HG03571 (cell line): ENCODE results near the gene BCL11B.
A peak's percentile ranks its signal among the peaks of the same experiment; 100 is the strongest.

Experiments used
- ATAC-seq: cut with Tn5 transposase; IDR thresholded peaks from one replicate; pipeline ENCODE4 v1.9.1; 2021; ENCODE audit not compliant: unreplicated experiment

The BCL11B gene

GRCh38 chr14:99271951-99272631 lies at the start of gene BCL11B:
Gene BCL11B (minus strand): TSS chr14:99272197. CDS start chr14:99271218, 979 bp downstream.
- ATAC-seq, result peak; percentile 51

GRCh38 chr14:99321236-99321925 lies 49.4 kb upstream of the BCL11B start:
- no peak for ATAC-seq

- ATAC-seq, result no peak
Measured at GRCh38 chr14:99320621-99321235, 48.7 kb upstream of the BCL11B start.

GRCh38 chr14:99320105-99320572 lies 48.1 kb upstream of the BCL11B start:
- no peak for ATAC-seq

- ATAC-seq, result no peak
Measured at GRCh38 chr14:99318959-99319295, 46.9 kb upstream of the BCL11B start.

GRCh38 chr14:99318091-99318958 lies 46.3 kb upstream of the BCL11B start:
- ATAC-seq, result no peak

- no peak for ATAC-seq
Measured at GRCh38 chr14:99317231-99318090, 45.5 kb upstream of the BCL11B start.

GRCh38 chr14:99316281-99317163 lies 44.5 kb upstream of the BCL11B start:
- no peak for ATAC-seq

- ATAC-seq, result no peak
Measured at GRCh38 chr14:99315197-99315596, 43.2 kb upstream of the BCL11B start.

GRCh38 chr14:99314623-99315022 lies 42.6 kb upstream of the BCL11B start:
- ATAC-seq, result no peak

- no peak for ATAC-seq
Measured at GRCh38 chr14:99313234-99313633, 41.2 kb upstream of the BCL11B start.

- ATAC-seq, result no peak
Measured at GRCh38 chr14:99312106-99312505, 40.1 kb upstream of the BCL11B start.

- no peak for ATAC-seq
Measured at GRCh38 chr14:99309220-99309766, 37.3 kb upstream of the BCL11B start.

- ATAC-seq, result no peak
Measured at GRCh38 chr14:99304208-99304607, 32.2 kb upstream of the BCL11B start.

- ATAC-seq, result no peak
Measured at GRCh38 chr14:99300190-99300589, 28.2 kb upstream of the BCL11B start.

- ATAC-seq, result no peak
Measured at GRCh38 chr14:99296517-99296916, 24.5 kb upstream of the BCL11B start.

- ATAC-seq, result no peak
Measured at GRCh38 chr14:99289394-99290189, 17.6 kb upstream of the BCL11B start.

GRCh38 chr14:99288948-99289347 lies 17.0 kb upstream of the BCL11B start:
- no peak for ATAC-seq
